Measurements from ENCODE around the gene SMAD6.

Gene SMAD6

GRCh38 chr15:66775127-66776105 is 73.4 kb downstream of the SMAD6 start:
- DNase-seq (ENCODE audit: low read depth): no peak

GRCh38 chr15:66777054-66777453 is 75.0 kb downstream of the SMAD6 start:
- DNase-seq (ENCODE audit: low read depth): no peak

GRCh38 chr15:66777596-66778313 is 75.7 kb downstream of the SMAD6 start:
- DNase-seq (ENCODE audit: low read depth): no peak

- DNase-seq (ENCODE audit: low read depth): no peak
Observed at GRCh38 chr15:66778314-66778665, 76.3 kb downstream of the SMAD6 start.

GRCh38 chr15:66778716-66779115 is 76.7 kb downstream of the SMAD6 start:
- DNase-seq (ENCODE audit: low read depth): no peak

GRCh38 chr15:66779331-66780009 is 77.4 kb downstream of the SMAD6 start:
- no peak for DNase-seq (ENCODE audit: low read depth)

GRCh38 chr15:66780172-66780972 is 78.3 kb downstream of the SMAD6 start:
- peak; percentile 46 for DNase-seq (ENCODE audit: low read depth)

GRCh38 chr15:66780973-66781718 is 79.1 kb downstream of the SMAD6 start:
- no peak for DNase-seq (ENCODE audit: low read depth)

- no peak for DNase-seq (ENCODE audit: low read depth)
Observed at GRCh38 chr15:66782785-66783184, 80.7 kb downstream of the SMAD6 start.

GRCh38 chr15:66783314-66783713 is 81.3 kb downstream of the SMAD6 start:
- no peak for DNase-seq (ENCODE audit: low read depth)

GRCh38 chr15:66783725-66784124 is 81.7 kb downstream of the SMAD6 start:
- no peak for DNase-seq (ENCODE audit: low read depth)

GRCh38 chr15:66784174-66784573 is 82.1 kb downstream of the SMAD6 start:
- no peak for DNase-seq (ENCODE audit: low read depth)

- DNase-seq (ENCODE audit: low read depth): no peak
Observed at GRCh38 chr15:66785637-66786036, 83.6 kb downstream of the SMAD6 start.

- DNase-seq (ENCODE audit: low read depth): no peak
Observed at GRCh38 chr15:66786222-66786621, 84.2 kb downstream of the SMAD6 start.

GRCh38 chr15:66786708-66787488 is 84.9 kb downstream of the SMAD6 start:
- no peak for DNase-seq (ENCODE audit: low read depth)

GRCh38 chr15:66787489-66787871 is 85.4 kb downstream of the SMAD6 start:
- no peak for DNase-seq (ENCODE audit: low read depth)

- DNase-seq (ENCODE audit: low read depth): no peak
Observed at GRCh38 chr15:66788024-66788423, 86.0 kb downstream of the SMAD6 start.

- DNase-seq (ENCODE audit: low read depth): no peak
Observed at GRCh38 chr15:66789029-66790025, 87.3 kb downstream of the SMAD6 start.

- no peak for DNase-seq (ENCODE audit: low read depth)
Observed at GRCh38 chr15:66795851-66796250, 93.8 kb downstream of the SMAD6 start.
